NCI-H69 (cell line): Measurements from ENCODE around the gene B3GNT9.

Experiments used
- DNase-seq: peaks from one replicate; lab custom pipeline; 2025; lab: John Stamatoyannopoulos, UW

Gene B3GNT9

GRCh38 chr16:67184995-67185650, 34.3 kb upstream of the B3GNT9 start:
- DNase-seq, result peak; percentile 80

- DNase-seq, result peak; percentile 76
These were observed 33.7 kb upstream of the B3GNT9 start for GRCh38 chr16:67184453-67184994.

GRCh38 chr16:67183627-67184452, 33.0 kb upstream of the B3GNT9 start, which contains the start of gene MATCAP1:
MATCAP1 (minus strand) TSS chr16:67183963; CDS start chr16:67180610, 3,353 bp downstream.
- DNase-seq, result peak; percentile 96

- DNase-seq, result no peak
These were observed 32.5 kb upstream of the B3GNT9 start for GRCh38 chr16:67183284-67183626.

- DNase-seq, result no peak
These were observed 31.5 kb upstream of the B3GNT9 start for GRCh38 chr16:67182288-67182687.

GRCh38 chr16:67181346-67181745, 30.5 kb upstream of the B3GNT9 start:
- no peak for DNase-seq

GRCh38 chr16:67180166-67180565, 29.4 kb upstream of the B3GNT9 start:
- DNase-seq, result no peak

GRCh38 chr16:67179421-67180080, 28.8 kb upstream of the B3GNT9 start:
- DNase-seq, result no peak

- peak; percentile 92 for DNase-seq
These were observed 27.2 kb upstream of the B3GNT9 start for GRCh38 chr16:67177743-67178699.

GRCh38 chr16:67176662-67177061, 25.9 kb upstream of the B3GNT9 start:
- peak; percentile 14 for DNase-seq

GRCh38 chr16:67174706-67175231, 24.0 kb upstream of the B3GNT9 start:
- no peak for DNase-seq

- peak; percentile 81 for DNase-seq
These were observed 23.3 kb upstream of the B3GNT9 start for GRCh38 chr16:67173808-67174705.

GRCh38 chr16:67173323-67173722, 22.5 kb upstream of the B3GNT9 start:
- no peak for DNase-seq

GRCh38 chr16:67170949-67171649, 20.3 kb upstream of the B3GNT9 start:
- DNase-seq, result no peak

GRCh38 chr16:67170168-67170948, 19.6 kb upstream of the B3GNT9 start, which contains the start of gene NOL3:
NOL3 (plus strand) TSS chr16:67170538.
- DNase-seq, result peak; percentile 80

- peak; percentile 12 for DNase-seq
These were observed 18.9 kb upstream of the B3GNT9 start for GRCh38 chr16:67169642-67170167.

- no peak for DNase-seq
These were observed 18.2 kb upstream of the B3GNT9 start for GRCh38 chr16:67169011-67169451.

- no peak for DNase-seq
These were observed 16.8 kb upstream of the B3GNT9 start for GRCh38 chr16:67167588-67167987.
